H1 (cell line): ENCODE results near the gene CFAP210. TPM values are rescaled to one million over a fixed set of nuclear protein-coding genes. Genes with fewer than 3 reads are reported as not detected.

Experiments used
- CTCF ChIA-PET: fragments of 300-600 bp; sonication (Branson Sonifier 250); formaldehyde crosslinking; loops from one replicate; lab custom pipeline; 2021; ENCODE audit not compliant: partially characterized antibody; lab: Charles Lee
- POLR2A ChIA-PET: fragments of 300-600 bp; sonication (Branson Sonifier 250); formaldehyde crosslinking; loops from one replicate; lab custom pipeline; 2021; ENCODE audit warnings: inconsistent platforms; ENCODE audit not compliant: partially characterized antibody; lab: Charles Lee
- DNase-seq, 2 experiments: peaks; one replicate each; pipeline versions ENCODE4 v3.0.0 to v3.0.0-alpha.2; 2010 to 2022; ENCODE audit warnings: low spot score in 2 of 2, low read depth in 1 of 2, mixed read lengths in 1 of 2
- FAIRE-seq: peaks from 2 replicates; lab custom pipeline; 2011; peaks lifted over from hg19 to GRCh38; lab: Jason Lieb, UNC
- H2AFZ ChIP-seq: 2 replicates; pipeline ENCODE4 v1.8.1; 2012; ENCODE audit warnings: low read length, inconsistent platforms
- H2AK5ac ChIP-seq: 2 replicates; pipeline ENCODE4 v1.6.1; 2013; ENCODE audit warnings: low read depth, low read length
- H2BK120ac ChIP-seq: replicated peaks from 2 replicates; pipeline ENCODE3; 2013; ENCODE audit warnings: low read depth, low read length, inconsistent platforms
- H2BK12ac ChIP-seq: 2 replicates; pipeline ENCODE4 v1.6.1; 2013; ENCODE audit warnings: low read depth, low read length
- H2BK15ac ChIP-seq: 2 replicates; pipeline ENCODE4 v1.6.1; 2013; ENCODE audit warnings: low read length
- H2BK20ac ChIP-seq: 2 replicates; pipeline ENCODE4 v1.6.1; 2013; ENCODE audit warnings: low read length
- H2BK5ac ChIP-seq: 2 replicates; pipeline ENCODE4 v1.6.1; 2013; ENCODE audit warnings: low read depth, low read length
- H3K14ac ChIP-seq: 2 replicates; pipeline ENCODE4 v1.6.1; 2013; ENCODE audit warnings: inconsistent platforms; ENCODE audit not compliant: insufficient read length
- H3K18ac ChIP-seq: 2 replicates; pipeline ENCODE4 v1.6.1; 2013; ENCODE audit warnings: low read length; ENCODE audit errors: extremely low read depth
- H3K23ac ChIP-seq: 2 replicates; pipeline ENCODE4 v1.6.1; 2013; ENCODE audit warnings: inconsistent platforms; ENCODE audit not compliant: insufficient read length
- H3K23me2 ChIP-seq: 2 replicates; pipeline ENCODE4 v1.6.1; 2013; ENCODE audit warnings: low read depth, low read length
- H3K27ac ChIP-seq: 2 replicates; pipeline ENCODE4 v1.6.1; 2011; ENCODE audit warnings: low read depth, low read length, inconsistent platforms
- H3K27me3 ChIP-seq, 4 experiments: replicated peaks in 1 of 4; 1 replicate in 1 of 4; 2 replicates in 3 of 4; pipeline versions ENCODE4 v1.6.1 to v1.8.1; 2011 to 2013; ENCODE audit warnings: low read length in 3 of 4, mild to moderate bottlenecking in 3 of 4, inconsistent platforms in 2 of 4, mixed read lengths in 2 of 4, moderate library complexity in 1 of 4; ENCODE audit not compliant: control insufficient read depth in 3 of 4, insufficient read depth in 3 of 4; ENCODE audit errors: extremely low read depth in 1 of 4
- H3K36me3 ChIP-seq, 4 experiments: 2 replicates each; pipeline versions ENCODE4 v1.6.1 to v1.8.1; 2011 to 2013; ENCODE audit warnings: mild to moderate bottlenecking in 4 of 4, low read length in 3 of 4, moderate library complexity in 2 of 4, control low read depth in 1 of 4, inconsistent platforms in 1 of 4; ENCODE audit not compliant: insufficient read depth in 4 of 4, control insufficient read depth in 2 of 4
- H3K4ac ChIP-seq: replicated peaks from 2 replicates; pipeline ENCODE3; 2013; ENCODE audit warnings: low read length, low read depth, mixed read lengths, inconsistent platforms; ENCODE audit not compliant: insufficient read length
- H3K4me1 ChIP-seq, 4 experiments: replicated peaks in 1 of 4; 1 replicate in 1 of 4; 2 replicates in 3 of 4; pipeline versions ENCODE4 v1.6.1 to v1.8.1; 2011 to 2013; ENCODE audit warnings: low read length in 3 of 4, inconsistent platforms in 2 of 4, mixed read lengths in 1 of 4; ENCODE audit not compliant: insufficient read depth in 4 of 4, control insufficient read depth in 3 of 4
- H3K4me2 ChIP-seq, 2 experiments: 2 replicates each; pipeline versions ENCODE4 v1.6.1 to v1.8.1; 2011 to 2013; ENCODE audit warnings: low read depth in 2 of 2, low read length in 2 of 2, control low read depth in 1 of 2, inconsistent platforms in 1 of 2, mild to moderate bottlenecking in 1 of 2; ENCODE audit not compliant: insufficient read depth in 1 of 2
- H3K4me3 ChIP-seq, 4 experiments: fragments of 200-600, 300-600 bp in 1 of 4; sonication (generic), shearing (Covaris generic), sonication (Bioruptor Twin) in 1 of 4; 2 replicates each; pipeline versions ENCODE4 v1.5.1 to v1.8.1; 2011 to 2016; ENCODE audit warnings: low read length in 4 of 4, low read depth in 3 of 4, control low read depth in 2 of 4, inconsistent platforms in 2 of 4, mild to moderate bottlenecking in 2 of 4, mixed read lengths in 1 of 4, moderate library complexity in 1 of 4; ENCODE audit not compliant: insufficient read depth in 2 of 4; ENCODE audit errors: extremely low read depth in 1 of 4
- H3K56ac ChIP-seq: replicated peaks from 2 replicates; pipeline ENCODE3; 2013; ENCODE audit warnings: low read depth, mild to moderate bottlenecking, mixed read lengths, low read length, inconsistent platforms; ENCODE audit not compliant: insufficient read length
- H3K79me1 ChIP-seq: 2 replicates; pipeline ENCODE4 v1.6.1; 2013; ENCODE audit warnings: low read depth, low read length, control low read depth
- H3K79me2 ChIP-seq, 2 experiments: 2 replicates each; pipeline versions ENCODE4 v1.6.1 to v1.8.1; 2012 to 2013; ENCODE audit warnings: low read length in 2 of 2, mild to moderate bottlenecking in 2 of 2, inconsistent platforms in 1 of 2; ENCODE audit not compliant: insufficient read depth in 2 of 2, control insufficient read depth in 1 of 2
- H3K9ac ChIP-seq, 4 experiments: replicated peaks in 1 of 4; 1 replicate in 1 of 4; 2 replicates in 3 of 4; pipeline versions ENCODE4 v1.6.1 to v1.8.1; 2011 to 2013; ENCODE audit warnings: low read depth in 3 of 4, low read length in 3 of 4, control low read depth in 2 of 4, mild to moderate bottlenecking in 2 of 4, moderate library complexity in 2 of 4, inconsistent platforms in 1 of 4; ENCODE audit errors: extremely low read depth in 1 of 4
- H3K9me3 ChIP-seq, 2 experiments: 2 replicates each; pipeline versions ENCODE4 v1.6.1 to v1.8.1; 2012 to 2013; ENCODE audit warnings: mild to moderate bottlenecking in 2 of 2, moderate library complexity in 2 of 2, control low read depth in 1 of 2, inconsistent platforms in 1 of 2, low read depth in 1 of 2, low read length in 1 of 2, mixed read lengths in 1 of 2; ENCODE audit not compliant: insufficient read depth in 2 of 2
- H4K20me1 ChIP-seq, 2 experiments: replicated peaks in 1 of 2; 2 replicates each; pipeline versions ENCODE3 to v1.8.1; 2011 to 2013; ENCODE audit warnings: inconsistent platforms in 2 of 2, low read length in 2 of 2, mild to moderate bottlenecking in 1 of 2; ENCODE audit not compliant: insufficient read depth in 2 of 2, control insufficient read depth in 1 of 2
- H4K5ac ChIP-seq: 2 replicates; pipeline ENCODE4 v1.6.1; 2013; ENCODE audit warnings: low read length, low read depth, mixed read lengths, inconsistent platforms; ENCODE audit not compliant: insufficient read length
- H4K8ac ChIP-seq: 2 replicates; pipeline ENCODE4 v1.8.0; 2013; ENCODE audit warnings: mild to moderate bottlenecking, moderate library complexity, low read length, inconsistent platforms; ENCODE audit not compliant: insufficient read depth; ENCODE audit errors: extremely low read depth
- H4K91ac ChIP-seq: replicated peaks from 2 replicates; pipeline ENCODE3; 2013; ENCODE audit warnings: low read length, mixed read lengths, inconsistent platforms; ENCODE audit not compliant: insufficient read length
- BACH1 ChIP-seq: IDR thresholded peaks from 2 replicates; pipeline ENCODE4 v1.6.1; 2012; ENCODE audit warnings: low read length, improper control_type of control experiment
- JUN ChIP-seq: IDR thresholded peaks from 2 replicates; pipeline ENCODE4 v1.6.1; 2011; ENCODE audit warnings: low read depth, mild to moderate bottlenecking, improper control_type of control experiment, low read length
- KDM4A ChIP-seq: IDR thresholded peaks from one replicate; pipeline ENCODE4 v1.7.1; 2012; ENCODE audit warnings: low read depth, mild to moderate bottlenecking, moderate library complexity, low read length, inconsistent platforms; ENCODE audit not compliant: severe bottlenecking
- MAFK ChIP-seq: IDR thresholded peaks from 2 replicates; pipeline ENCODE4 v1.6.1; 2012; ENCODE audit warnings: low read depth, mild to moderate bottlenecking, improper control_type of control experiment, low read length
- POLR2A ChIP-seq, 2 experiments: IDR thresholded peaks; 1 replicate in 1 of 2; 2 replicates in 1 of 2; pipeline ENCODE4 v1.6.1; 2011; ENCODE audit warnings: low read depth in 2 of 2, low read length in 2 of 2, mild to moderate bottlenecking in 2 of 2; ENCODE audit errors: control extremely low read depth in 1 of 2
- POLR2AphosphoS5 ChIP-seq: IDR thresholded peaks from 2 replicates; pipeline ENCODE4 v1.6.1; 2011; ENCODE audit warnings: low read depth, low read length
- POU5F1 ChIP-seq: IDR thresholded peaks from 2 replicates; pipeline ENCODE4 v1.6.1; 2011; ENCODE audit warnings: low read depth, mild to moderate bottlenecking, low read length, moderate library complexity
- RAD21 ChIP-seq, 2 experiments: IDR thresholded peaks in 1 of 2; conservative IDR thresholded peaks in 1 of 2; 2 replicates each; pipeline ENCODE4 v1.6.1; 2011; ENCODE audit warnings: low read depth in 2 of 2, low read length in 2 of 2, improper control_type of control experiment in 1 of 2, inconsistent platforms in 1 of 2, mild to moderate bottlenecking in 1 of 2, moderate library complexity in 1 of 2
- SP4 ChIP-seq: IDR thresholded peaks from 2 replicates; pipeline ENCODE4 v1.6.1; 2012; ENCODE audit warnings: low read length, inconsistent platforms
- whole genome bisulfite sequencing, 2 experiments: shearing (Covaris generic) in 1 of 2; methylation state at CpG; one replicate each; pipeline versions ENCODE4 v1.1.6 to v1.1.7; 2013 to 2015; ENCODE audit warnings: low lambda C conversion rate in 2 of 2, mixed read lengths in 2 of 2, inconsistent platforms in 1 of 2, low coverage in 1 of 2, missing lambda C conversion rate in 1 of 2; ENCODE audit not compliant: insufficient replicate concordance in 2 of 2, insufficient coverage in 1 of 2, insufficient read length in 1 of 2; ENCODE audit errors: extremely low coverage in 1 of 2, missing lambda C conversion rate in 1 of 2; 5-methylcytosine and 5-hydroxymethylcytosine counted together
- polyA plus RNA-seq, 7 experiments: library from polyadenylated mRNA; depleted of rRNA in 3 of 7; stranded (reverse) in 5 of 7; unstranded in 2 of 7; fragments of >200 nt in 5 of 7; fragments of 200-250 nt in 2 of 7; gene quantifications; 1 replicate in 5 of 7; 2 replicates in 1 of 7; 4 replicates in 1 of 7; pipeline versions ENCODE4 v1.2.1 to v1.2.3, GENCODE V29; 2011 to 2013; ENCODE audit warnings: missing spikeins in 2 of 7, mixed read lengths in 2 of 7
- total RNA-seq: library from RNA; stranded (reverse); fragmentation: NEBNext Ultra II Directional; extraction: Animal tissue kit (Norgen Biotek cat#: 25700); gene quantifications from 2 replicates; pipeline ENCODE4 v1.2.1, GENCODE V29; 2021
- TF ChIP-seq, protein P1 (sequence below): IDR thresholded peaks from 2 replicates; pipeline ENCODE4 v1.6.1; 2012; ENCODE audit warnings: inconsistent platforms

Gene CFAP210
- total and polyA plus RNA-seq, 2 of the 8 experiments (the other 6 are each of a cell fraction or from before 2014, with no cell fraction given): 0.06 to 0.37 TPM

DNA sequence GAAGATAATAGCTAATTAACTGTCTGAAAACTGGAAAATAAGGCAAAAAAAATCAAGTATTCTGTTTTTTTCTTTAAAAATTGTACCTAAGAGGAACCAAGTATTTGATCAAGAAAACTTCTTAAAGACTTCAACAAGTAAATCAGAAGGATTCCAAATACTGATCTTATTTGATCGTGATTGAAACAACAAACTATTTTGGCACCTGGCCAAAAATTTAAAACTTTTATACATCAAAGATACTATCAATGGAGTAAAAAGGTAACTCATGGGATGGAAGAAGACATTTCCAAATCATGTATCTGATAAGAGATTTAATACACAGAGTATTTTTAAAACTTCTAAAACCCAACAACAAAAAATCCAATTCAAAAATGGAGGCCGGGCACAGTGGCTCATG lies 46.7 kb downstream of the CFAP210 start:
- POLR2A ChIA-PET: no interaction called here
- no peaks in the 10 kb centered on the region for H3K4me1 ChIP-seq
- no peak overlapping the region for H3K4ac ChIP-seq
- no peaks in the 10 kb centered on the region for H3K27me3 ChIP-seq
- no peak overlapping the region for H2BK20ac ChIP-seq
- no peaks in the 10 kb centered on the region for H3K9me3 ChIP-seq
- H4K5ac ChIP-seq: no peak overlapping the region
- H4K20me1 ChIP-seq: peaks cover 0 to 1% of the 10 kb centered on the region in 2 experiments
- no peaks in the 10 kb centered on the region for H3K79me2 ChIP-seq
- H3K79me1 ChIP-seq: no peaks in the 10 kb centered on the region
- H3K18ac ChIP-seq: no peak overlapping the region
- 91% methylated on average over 2 of the region's 2 CpGs; no CpG with 5 or more reads in 1 of the 2 experiments for WGBS, 2 experiments
- H2BK12ac ChIP-seq: no peak overlapping the region
- H4K8ac ChIP-seq: no peak overlapping the region
- no peak overlapping the region for H2AK5ac ChIP-seq
- H3K56ac ChIP-seq: no peak overlapping the region
- TF ChIP-seq BACH1: no peak
- no peak for TF ChIP-seq POU5F1
- TF ChIP-seq, protein P1, sequence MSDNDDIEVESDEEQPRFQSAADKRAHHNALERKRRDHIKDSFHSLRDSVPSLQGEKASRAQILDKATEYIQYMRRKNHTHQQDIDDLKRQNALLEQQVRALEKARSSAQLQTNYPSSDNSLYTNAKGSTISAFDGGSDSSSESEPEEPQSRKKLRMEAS: no peak
- TF ChIP-seq POLR2AphosphoS5: no peak
- no peak for TF ChIP-seq RAD21 (IDR thresholded peaks at IDR 0.05 in 1 of 2, conservative IDR thresholded peaks at IDR 0.05 in 1 of 2; ENCODE audit: low read depth in 2 of 2, low read length in 2 of 2)
- no peak for TF ChIP-seq JUN
- no peak for TF ChIP-seq POLR2A (IDR thresholded peaks at IDR 0.05; ENCODE audit: control extremely low read depth in 1 of 2, low read depth in 2 of 2, low read length in 2 of 2)
- no peak for TF ChIP-seq MAFK
- no peak for TF ChIP-seq SP4
- no peak for TF ChIP-seq KDM4A
- FAIRE-seq (no peak), DNase-seq (no peak)
- CTCF ChIA-PET: no interaction called here
- H3K36me3 ChIP-seq: no peaks in the 10 kb centered on the region
- H2BK15ac ChIP-seq: no peak overlapping the region
- no peak overlapping the region for H3K4me3 ChIP-seq
- H3K4me2 ChIP-seq: no peak overlapping the region
- H3K27ac ChIP-seq: no peak overlapping the region
- H3K14ac ChIP-seq: no peak overlapping the region
- no peak overlapping the region for H2BK5ac ChIP-seq
- no peak overlapping the region for H2AFZ ChIP-seq
- no peak overlapping the region for H2BK120ac ChIP-seq
- no peaks in the 10 kb centered on the region; the same call in 1 of the 2 replicates for H3K23me2 ChIP-seq
- H3K9ac ChIP-seq: no peak overlapping the region
- H4K91ac ChIP-seq: no peak overlapping the region
- no peak overlapping the region for H3K23ac ChIP-seq
